Mesodermal cell (in vitro differentiated cells): ENCODE results near the gene KREMEN2.

Experiments
- H3K27ac ChIP-seq: 2 replicates; pipeline ENCODE4 v1.7.0; 2013; ENCODE audit warnings: mild to moderate bottlenecking, low read depth, low read length, moderate library complexity; ENCODE audit not compliant: severe bottlenecking
- H3K36me3 ChIP-seq: 2 replicates; pipeline ENCODE4 v1.7.1; 2013; ENCODE audit warnings: mild to moderate bottlenecking, low read length, moderate library complexity; ENCODE audit not compliant: control insufficient read depth, insufficient read depth
- H3K4me1 ChIP-seq: one replicate; pipeline ENCODE4 v1.7.1; 2013; ENCODE audit warnings: mild to moderate bottlenecking, low read length; ENCODE audit not compliant: insufficient read depth, control insufficient read depth, poor library complexity, severe bottlenecking
- H3K4me3 ChIP-seq: 2 replicates; pipeline ENCODE4 v1.7.0; 2013; ENCODE audit warnings: low read length, control low read depth, mild to moderate bottlenecking; ENCODE audit not compliant: insufficient read depth, poor library complexity, severe bottlenecking; ENCODE audit errors: extremely low read depth
- H3K9me3 ChIP-seq: 2 replicates; pipeline ENCODE4 v1.7.1; 2013; ENCODE audit warnings: mild to moderate bottlenecking, low read length, moderate library complexity; ENCODE audit not compliant: control insufficient read depth
- WGBS, 2 experiments: methylation state at CpG; one replicate each; pipeline ENCODE4 v1.1.5; 2013; ENCODE audit warnings: missing lambda C conversion rate in 2 of 2; ENCODE audit not compliant: insufficient coverage in 2 of 2; 5-methylcytosine and 5-hydroxymethylcytosine counted together

Gene KREMEN2

DNA sequence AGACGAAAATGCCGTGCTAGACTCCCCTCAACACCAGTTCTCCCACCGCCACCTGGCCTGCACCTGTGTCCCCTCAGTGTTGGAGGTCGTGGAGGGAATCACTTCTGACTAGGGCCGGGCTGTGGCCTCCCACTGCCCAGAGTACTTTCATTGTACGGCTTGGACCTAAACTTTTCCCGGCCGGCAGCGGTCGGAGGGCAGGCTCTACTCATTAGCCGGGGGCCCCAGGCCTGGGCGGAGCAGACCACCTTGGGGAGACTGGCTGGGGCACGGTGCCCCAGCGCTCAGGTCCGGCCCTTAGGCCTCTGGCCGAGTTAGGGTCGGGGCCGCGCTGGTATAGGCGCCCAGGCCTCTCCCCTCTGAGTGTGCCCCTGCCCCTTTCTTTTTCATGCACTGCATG lies 53.3 kb downstream of the KREMEN2 start:
- 11 to 14% methylated on average over 17 to 19 of the region's 20 CpGs for WGBS, 2 experiments
- no peak overlapping the region for H3K27ac ChIP-seq

More for the DNA sequence above, 53.3 kb downstream of the KREMEN2 start:
- Histone ChIP-seq H3K4me3 (peak overlapping the region; percentile 59), H3K9me3 (no peaks in the 10 kb centered on the region), H3K4me1 (peaks cover 13% of the 10 kb centered on the region), H3K36me3 (peaks cover 8% of the 10 kb centered on the region)
